ENCODE measurements around the gene SASH1. TPM values are rescaled to one million over a fixed set of nuclear protein-coding genes. Genes with fewer than 3 reads are reported as not detected.

Gene SASH1
- total and polyA plus RNA-seq, 2 experiments from 2014 or later, result 7.5 to 7.8 TPM

DNA sequence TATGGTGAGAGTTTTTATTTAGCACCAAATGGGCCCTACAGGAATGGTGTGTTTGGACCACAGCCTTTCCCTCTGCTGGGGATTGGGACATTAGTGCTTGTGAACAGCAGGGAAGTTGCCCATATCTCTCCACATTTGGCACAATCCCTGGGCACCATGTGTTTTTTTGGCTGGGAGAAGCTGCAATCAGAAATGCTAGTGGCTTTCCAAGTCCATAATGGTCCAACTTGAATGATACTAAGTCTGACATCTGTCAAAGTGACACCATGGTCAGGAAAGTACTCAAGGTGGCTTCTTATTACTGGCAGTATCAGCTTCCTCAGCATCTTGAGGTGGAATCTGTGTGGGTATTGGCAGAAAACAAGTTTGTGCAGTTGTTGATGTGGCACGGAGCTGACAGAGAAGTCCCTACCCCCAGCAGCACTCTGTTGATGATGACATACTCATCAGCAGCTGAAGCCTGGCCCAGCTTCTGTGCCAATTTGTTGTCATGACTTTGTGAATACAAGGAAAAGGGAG, 53.0 kb downstream of the SASH1 start:
- H3K4me1 ChIP-seq (ENCODE audit: insufficient read depth), result no peaks in the 10 kb centered on the region
- WGBS (ENCODE audit: low lambda C conversion rate, missing lambda C conversion rate), result 97% methylated on average over 1 of the region's 1 CpG
- H4K20me1 ChIP-seq (ENCODE audit: insufficient read depth, poor library complexity, severe bottlenecking), result no peaks in the 10 kb centered on the region
- H3K9me2 ChIP-seq (replicated peaks; ENCODE audit: insufficient read depth), result no peaks in the 10 kb centered on the region
- no peak overlapping the region for H2AFZ ChIP-seq
- no peak for DNase-seq (ENCODE audit: low spot score)
- TF ChIP-seq EZH2 (IDR thresholded peaks at IDR 0.05; ENCODE audit: borderline replicate concordance) (no peak), EZH2phosphoT487 (IDR thresholded peaks at IDR 0.05; ENCODE audit: low read depth, severe bottlenecking, unreplicated experiment) (no peak)
- TF ChIP-seq, protein P1, sequence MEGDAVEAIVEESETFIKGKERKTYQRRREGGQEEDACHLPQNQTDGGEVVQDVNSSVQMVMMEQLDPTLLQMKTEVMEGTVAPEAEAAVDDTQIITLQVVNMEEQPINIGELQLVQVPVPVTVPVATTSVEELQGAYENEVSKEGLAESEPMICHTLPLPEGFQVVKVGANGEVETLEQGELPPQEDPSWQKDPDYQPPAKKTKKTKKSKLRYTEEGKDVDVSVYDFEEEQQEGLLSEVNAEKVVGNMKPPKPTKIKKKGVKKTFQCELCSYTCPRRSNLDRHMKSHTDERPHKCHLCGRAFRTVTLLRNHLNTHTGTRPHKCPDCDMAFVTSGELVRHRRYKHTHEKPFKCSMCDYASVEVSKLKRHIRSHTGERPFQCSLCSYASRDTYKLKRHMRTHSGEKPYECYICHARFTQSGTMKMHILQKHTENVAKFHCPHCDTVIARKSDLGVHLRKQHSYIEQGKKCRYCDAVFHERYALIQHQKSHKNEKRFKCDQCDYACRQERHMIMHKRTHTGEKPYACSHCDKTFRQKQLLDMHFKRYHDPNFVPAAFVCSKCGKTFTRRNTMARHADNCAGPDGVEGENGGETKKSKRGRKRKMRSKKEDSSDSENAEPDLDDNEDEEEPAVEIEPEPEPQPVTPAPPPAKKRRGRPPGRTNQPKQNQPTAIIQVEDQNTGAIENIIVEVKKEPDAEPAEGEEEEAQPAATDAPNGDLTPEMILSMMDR (IDR thresholded peaks at IDR 0.05; ENCODE audit: poor library complexity), result no peak
- no peaks in the 10 kb centered on the region for H3K9me3 ChIP-seq (ENCODE audit: low read depth)
- H3K79me2 ChIP-seq, result peaks cover 3% of the 10 kb centered on the region
- no peak overlapping the region for H3K4me3 ChIP-seq
- H3K27me3 ChIP-seq, result no peaks in the 10 kb centered on the region
- no peak overlapping the region for H3K27ac ChIP-seq
- H3K4me2 ChIP-seq, result no peak overlapping the region
- H3K36me3 ChIP-seq (replicated peaks; ENCODE audit: insufficient read depth, low read depth), result no peaks in the 10 kb centered on the region

DNA sequence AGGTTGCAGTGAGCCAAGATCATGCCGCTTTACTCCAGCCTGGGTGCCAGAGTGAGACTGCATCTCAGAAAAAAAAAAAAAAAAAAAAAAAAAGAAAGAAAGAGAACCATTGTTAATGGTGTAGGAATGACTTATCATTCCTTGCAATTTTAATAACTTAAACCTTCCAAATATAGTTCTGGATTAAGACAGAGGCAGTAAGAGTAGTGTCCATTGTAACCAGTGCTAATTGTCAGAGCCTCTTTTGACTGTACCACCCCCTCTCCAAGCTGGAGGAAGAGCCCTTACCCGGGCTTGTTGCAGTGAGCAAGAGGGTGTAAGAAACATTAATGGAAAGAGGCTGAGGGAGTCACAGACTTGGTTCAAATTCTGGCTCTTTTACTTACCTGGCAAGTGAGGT, 53.8 kb downstream of the SASH1 start:
- 94% methylated on average over 2 of the region's 2 CpGs for WGBS (ENCODE audit: low lambda C conversion rate, missing lambda C conversion rate)
- no peak for DNase-seq (ENCODE audit: low spot score)
- Histone ChIP-seq H3K9me3 (ENCODE audit: low read depth) (no peaks in the 10 kb centered on the region), H3K4me3 (no peak overlapping the region), H3K9me2 (replicated peaks; ENCODE audit: insufficient read depth) (no peaks in the 10 kb centered on the region), H3K4me1 (ENCODE audit: insufficient read depth) (no peaks in the 10 kb centered on the region), H4K20me1 (ENCODE audit: insufficient read depth, poor library complexity, severe bottlenecking) (no peaks in the 10 kb centered on the region), H3K36me3 (replicated peaks; ENCODE audit: insufficient read depth, low read depth) (no peaks in the 10 kb centered on the region), H3K4me2 (no peak overlapping the region), H3K79me2 (peaks cover 3% of the 10 kb centered on the region), H2AFZ (no peak overlapping the region), H3K27ac (no peak overlapping the region), H3K27me3 (no peaks in the 10 kb centered on the region)
- no peak for TF ChIP-seq EZH2 (IDR thresholded peaks at IDR 0.05; ENCODE audit: borderline replicate concordance)
- TF ChIP-seq, protein P1 (IDR thresholded peaks at IDR 0.05; ENCODE audit: poor library complexity), result no peak
- no peak for TF ChIP-seq EZH2phosphoT487 (IDR thresholded peaks at IDR 0.05; ENCODE audit: low read depth, severe bottlenecking, unreplicated experiment)

DNA sequence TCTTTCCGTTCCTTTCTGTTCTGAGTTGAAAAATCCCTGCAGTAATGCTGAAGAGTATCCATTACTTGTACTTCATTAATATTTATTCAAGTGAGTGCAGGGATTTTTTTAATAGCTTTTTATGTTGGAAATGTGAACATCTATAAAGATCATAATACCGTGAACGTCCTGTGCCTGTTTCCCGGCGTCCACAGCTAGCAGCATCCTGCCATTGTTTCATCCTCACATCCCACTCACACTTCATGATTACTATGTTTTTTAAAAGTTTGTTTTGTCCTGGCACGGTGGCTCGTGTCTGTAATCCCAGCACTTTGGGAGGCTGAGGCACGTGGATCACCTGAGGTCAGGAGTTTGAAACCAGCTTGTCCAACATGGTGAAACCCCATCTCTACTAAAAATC, 54.3 kb downstream of the SASH1 start:
- Histone ChIP-seq H3K4me2 (no peak overlapping the region), H3K27ac (no peak overlapping the region), H4K20me1 (ENCODE audit: insufficient read depth, poor library complexity, severe bottlenecking) (no peaks in the 10 kb centered on the region), H3K27me3 (no peaks in the 10 kb centered on the region), H3K79me2 (peaks cover 3% of the 10 kb centered on the region), H3K9me2 (replicated peaks; ENCODE audit: insufficient read depth) (no peaks in the 10 kb centered on the region), H3K4me1 (ENCODE audit: insufficient read depth) (no peaks in the 10 kb centered on the region), H3K9me3 (ENCODE audit: low read depth) (no peaks in the 10 kb centered on the region), H2AFZ (no peak overlapping the region), H3K36me3 (replicated peaks; ENCODE audit: insufficient read depth, low read depth) (no peaks in the 10 kb centered on the region), H3K4me3 (no peak overlapping the region)
- WGBS (ENCODE audit: low lambda C conversion rate, missing lambda C conversion rate), result 82% methylated on average over 8 of the region's 8 CpGs
- no peak for DNase-seq (ENCODE audit: low spot score)
- no peak for TF ChIP-seq EZH2 (IDR thresholded peaks at IDR 0.05; ENCODE audit: borderline replicate concordance)
- TF ChIP-seq, protein P1 (IDR thresholded peaks at IDR 0.05; ENCODE audit: poor library complexity), result no peak
- no peak for TF ChIP-seq EZH2phosphoT487 (IDR thresholded peaks at IDR 0.05; ENCODE audit: low read depth, severe bottlenecking, unreplicated experiment)
